Fibroblast of lung (primary cell): Measurements from ENCODE around the gene KCNJ5.

Experiments used
- CTCF ChIP-seq, 2 donors: IDR thresholded peaks in 1 of 2; conservative IDR thresholded peaks in 1 of 2; 1 replicate in 1 of 2; 2 replicates in 1 of 2; pipeline ENCODE4 v1.5.1; 2011 to 2012; ENCODE audit warnings: low read length in 2 of 2, control low read depth in 1 of 2, inconsistent platforms in 1 of 2, low read depth in 1 of 2, mild to moderate bottlenecking in 1 of 2
- EZH2 ChIP-seq: IDR thresholded peaks from 2 replicates; pipeline ENCODE4 v1.5.1; 2012; ENCODE audit warnings: low read length, control low read depth, mild to moderate bottlenecking; ENCODE audit errors: missing control alignments

GRCh38 chr11:128949791-128950454 lies 58.8 kb downstream of the KCNJ5 start:
- TF ChIP-seq CTCF (conservative IDR thresholded peaks at IDR 0.05 in 1 of 2, IDR thresholded peaks at IDR 0.05 in 1 of 2; ENCODE audit: low read depth in 1 of 2, low read length in 2 of 2) (no peak), EZH2 (no peak)
